AG04450 (cell line): ENCODE results near the gene RAB5B. TPM values are rescaled to one million over a fixed set of nuclear protein-coding genes. Genes with fewer than 3 reads are reported as not detected.

Source experiments
- CTCF ChIA-PET: fragments of 300-600, 350-600 bp; formaldehyde crosslinking; extraction: SDS; loops from one replicate; lab custom pipeline; 2022; ENCODE audit warnings: antibody characterized with exemption, inconsistent platforms; lab: Charles Lee
- POLR2A ChIA-PET: fragments of 350-600 bp; formaldehyde crosslinking; extraction: SDS; loops from one replicate; lab custom pipeline; 2021; ENCODE audit warnings: antibody characterized with exemption, inconsistent platforms; lab: Yijun Ruan, JAX
- DNase-seq: peaks from one replicate; pipeline ENCODE4 v3.0.0-alpha.2; 2011; ENCODE audit warnings: low read depth, low spot score
- H3K27ac ChIP-seq: one replicate; pipeline ENCODE4 v1.5.1; 2012; ENCODE audit warnings: low read depth, low read length, control low read depth
- H3K27me3 ChIP-seq: one replicate; pipeline ENCODE4 v1.6.0; 2012; ENCODE audit warnings: low read length; ENCODE audit not compliant: control insufficient read depth, insufficient read depth
- H3K4me3 ChIP-seq: 2 replicates; pipeline ENCODE4 v1.5.1; 2011; ENCODE audit warnings: mild to moderate bottlenecking, low read depth, low read length, control low read depth
- H3K9me3 ChIP-seq: 2 replicates; pipeline ENCODE4 v1.5.1; 2012; ENCODE audit warnings: low read length; ENCODE audit not compliant: control insufficient read depth, insufficient read depth
- polyA plus RNA-seq: library from polyadenylated mRNA; depleted of rRNA; stranded (reverse); fragments of >200 nt; gene quantifications from 2 replicates; pipeline ENCODE4 v1.2.3, GENCODE V29; 2011
- TF ChIP-seq, protein P1 (sequence below): IDR thresholded peaks from 2 replicates; pipeline ENCODE4 v1.5.1; 2011; ENCODE audit warnings: low read depth, low read length, control low read depth, inconsistent platforms

Gene RAB5B
- polyA plus RNA-seq, 1 experiment = 157 TPM

GRCh38 chr12:55934773-55935172 is 39.1 kb upstream of the RAB5B start:
- no peak overlapping the region for H3K4me3 ChIP-seq
- H3K27me3 ChIP-seq = no peaks in the 10 kb centered on the region
- ChIA-PET POLR2A (no interaction called here), CTCF (interaction anchor here (0.6 to 2.2 kb wide), 4 partner anchors 20 to 197 kb away, joined by 3 to 16 read pairs (median 7); no protein-coding TSS in a partner anchor)
- no peak for DNase-seq
- TF ChIP-seq, protein P1, sequence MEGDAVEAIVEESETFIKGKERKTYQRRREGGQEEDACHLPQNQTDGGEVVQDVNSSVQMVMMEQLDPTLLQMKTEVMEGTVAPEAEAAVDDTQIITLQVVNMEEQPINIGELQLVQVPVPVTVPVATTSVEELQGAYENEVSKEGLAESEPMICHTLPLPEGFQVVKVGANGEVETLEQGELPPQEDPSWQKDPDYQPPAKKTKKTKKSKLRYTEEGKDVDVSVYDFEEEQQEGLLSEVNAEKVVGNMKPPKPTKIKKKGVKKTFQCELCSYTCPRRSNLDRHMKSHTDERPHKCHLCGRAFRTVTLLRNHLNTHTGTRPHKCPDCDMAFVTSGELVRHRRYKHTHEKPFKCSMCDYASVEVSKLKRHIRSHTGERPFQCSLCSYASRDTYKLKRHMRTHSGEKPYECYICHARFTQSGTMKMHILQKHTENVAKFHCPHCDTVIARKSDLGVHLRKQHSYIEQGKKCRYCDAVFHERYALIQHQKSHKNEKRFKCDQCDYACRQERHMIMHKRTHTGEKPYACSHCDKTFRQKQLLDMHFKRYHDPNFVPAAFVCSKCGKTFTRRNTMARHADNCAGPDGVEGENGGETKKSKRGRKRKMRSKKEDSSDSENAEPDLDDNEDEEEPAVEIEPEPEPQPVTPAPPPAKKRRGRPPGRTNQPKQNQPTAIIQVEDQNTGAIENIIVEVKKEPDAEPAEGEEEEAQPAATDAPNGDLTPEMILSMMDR = no peak
- no peak overlapping the region for H3K27ac ChIP-seq
- H3K9me3 ChIP-seq = no peaks in the 10 kb centered on the region

DNA sequence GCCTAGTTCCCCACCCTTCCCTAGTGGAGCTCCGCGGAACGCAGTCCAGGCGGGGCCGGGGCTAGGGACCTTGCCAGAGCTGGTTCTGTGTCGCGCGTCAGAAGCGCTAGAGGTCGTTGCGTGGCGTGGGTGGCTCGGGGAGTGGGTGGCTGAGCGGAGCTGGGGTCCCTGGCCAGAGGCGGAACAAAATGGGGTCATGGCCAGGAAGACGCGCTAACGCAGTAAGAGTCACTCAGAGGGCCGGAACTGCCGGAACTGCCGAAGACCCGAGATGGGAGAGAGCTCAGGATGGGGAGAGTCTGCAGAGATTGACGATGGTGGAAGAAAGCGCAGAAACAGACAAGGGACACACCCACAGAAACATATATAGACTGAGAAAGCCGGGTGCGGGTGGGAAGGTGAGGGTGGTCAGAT is 38.1 kb upstream of the RAB5B start:
- POLR2A ChIA-PET = interaction anchor here (0.6 to 1.8 kb wide), 2 partner anchors 70 to 118 kb away, joined by 5 to 9 read pairs; partner anchors contain the start of genes ORMDL2 and SARNP
- TF ChIP-seq, protein P1 = no peak
- Histone ChIP-seq H3K4me3 (peak overlapping the region; percentile 27; the same call in 1 of the 2 replicates), H3K27ac (no peak overlapping the region), H3K9me3 (no peaks in the 10 kb centered on the region), H3K27me3 (no peaks in the 10 kb centered on the region)
- DNase-seq = no peak
- CTCF ChIA-PET = interaction anchor here (0.7 to 1.5 kb wide), 3 partner anchors 9 to 198 kb away, joined by 3 to 11 read pairs (median 4); no protein-coding TSS in a partner anchor

DNA sequence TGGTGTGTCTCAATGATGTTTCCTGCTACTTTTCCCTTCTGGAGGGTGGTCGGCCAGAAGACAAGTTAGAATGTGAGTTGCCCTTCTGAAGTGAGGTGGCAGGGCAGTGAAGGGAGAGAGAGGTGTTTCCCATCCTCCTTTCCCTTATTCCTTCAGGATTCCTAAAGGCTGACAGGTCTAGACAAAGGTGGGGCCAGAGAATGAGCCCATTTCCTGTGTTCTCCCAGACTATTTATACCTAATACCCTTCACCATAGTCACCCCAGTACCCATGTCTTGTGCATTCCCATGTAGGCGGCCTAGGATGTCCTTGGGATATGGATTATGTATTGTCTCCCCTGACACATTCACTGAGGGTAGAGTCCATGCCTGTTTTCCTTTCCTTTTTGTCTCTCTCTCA is 35.9 kb upstream of the RAB5B start:
- DNase-seq = no peak
- H3K27ac ChIP-seq = no peak overlapping the region
- POLR2A ChIA-PET = interaction anchor here (0.7 kb wide), 1 partner anchor 194 kb away, joined by 3 read pairs; no protein-coding TSS in a partner anchor
- H3K4me3 ChIP-seq = no peak overlapping the region
- TF ChIP-seq, protein P1 = no peak
- no peaks in the 10 kb centered on the region for H3K27me3 ChIP-seq
- no peaks in the 10 kb centered on the region for H3K9me3 ChIP-seq
- CTCF ChIA-PET = interaction anchor here (0.7 to 4.3 kb wide), 3 partner anchors 10 to 199 kb away, joined by 3 to 93 read pairs (median 4); partner anchors contain the start of gene PYM1

DNA sequence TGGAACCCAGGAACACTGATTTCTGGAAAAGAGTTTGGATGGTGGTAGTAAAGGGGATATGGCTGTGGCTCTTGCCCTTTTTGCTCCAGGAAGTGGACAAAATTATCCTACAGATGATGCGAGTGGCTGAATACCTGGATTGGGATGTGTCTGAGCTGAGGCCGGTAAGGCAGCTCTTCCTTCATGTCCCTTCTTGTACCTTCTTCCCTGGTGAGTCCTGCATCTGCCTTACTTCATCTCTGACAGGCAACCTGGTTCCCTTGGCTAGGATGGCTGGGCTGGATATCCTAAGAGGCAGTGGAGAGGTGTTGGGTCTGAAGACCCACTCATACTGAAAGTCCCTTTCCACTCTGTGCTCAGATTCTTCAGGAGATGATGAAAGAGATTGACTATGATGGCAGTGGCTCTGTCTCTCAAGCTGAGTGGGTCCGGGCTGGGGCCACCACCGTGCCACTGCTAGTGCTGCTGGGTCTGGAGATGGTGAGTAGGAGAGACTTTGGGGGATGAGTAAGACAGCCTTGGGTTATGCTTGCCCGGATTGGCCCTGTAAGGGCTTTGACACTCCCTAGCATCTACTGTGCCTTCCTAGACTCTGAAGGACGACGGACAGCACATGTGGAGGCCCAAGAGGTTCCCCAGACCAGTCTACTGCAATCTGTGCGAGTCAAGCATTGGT is 34.9 kb upstream of the RAB5B start:
- no peak overlapping the region for H3K27ac ChIP-seq
- no peak overlapping the region for H3K4me3 ChIP-seq
- no peak for DNase-seq
- CTCF ChIA-PET = interaction anchor here (0.6 to 4.3 kb wide), 18 partner anchors 8 to 200 kb away, joined by 3 to 93 read pairs (median 4); partner anchors contain the start of genes DGKA, ORMDL2, PYM1 and SARNP
- H3K27me3 ChIP-seq = no peaks in the 10 kb centered on the region
- H3K9me3 ChIP-seq = no peaks in the 10 kb centered on the region
- TF ChIP-seq, protein P1 = no peak
- POLR2A ChIA-PET = interaction anchor here (0.7 kb wide), 1 partner anchor 195 kb away, joined by 3 read pairs; no protein-coding TSS in a partner anchor
